Measurements from ENCODE around the gene KIFBP. TPM values are rescaled to one million over a fixed set of nuclear protein-coding genes. Genes with fewer than 3 reads are reported as not detected.
A peak's percentile ranks its signal among the peaks of the same experiment; 100 is the strongest.

Gene KIFBP
- total RNA-seq, 2 donors from 2014 or later, result 4.6 to 5.5 TPM

GRCh38 chr10:69061305-69062161 is 72.9 kb downstream of the KIFBP start:
- H3K9me3 ChIP-seq (ENCODE audit: control insufficient read depth, low read length, poor library complexity, severe bottlenecking), result no peaks in the 10 kb centered on the region
- H3K4me1 Mint-ChIP-seq, result peaks cover 24% of the 10 kb centered on the region
- no peaks in the 10 kb centered on the region for H3K27me3 Mint-ChIP-seq
- DNase-seq (no peak), ATAC-seq (peak; percentile 84)
- peak overlapping the region; percentile 90 for H3K27ac Mint-ChIP-seq
- H3K36me3 Mint-ChIP-seq (ENCODE audit: low read depth), result no peaks in the 10 kb centered on the region
- H3K4me3 Mint-ChIP-seq, result peak overlapping the region; percentile 88

DNA sequence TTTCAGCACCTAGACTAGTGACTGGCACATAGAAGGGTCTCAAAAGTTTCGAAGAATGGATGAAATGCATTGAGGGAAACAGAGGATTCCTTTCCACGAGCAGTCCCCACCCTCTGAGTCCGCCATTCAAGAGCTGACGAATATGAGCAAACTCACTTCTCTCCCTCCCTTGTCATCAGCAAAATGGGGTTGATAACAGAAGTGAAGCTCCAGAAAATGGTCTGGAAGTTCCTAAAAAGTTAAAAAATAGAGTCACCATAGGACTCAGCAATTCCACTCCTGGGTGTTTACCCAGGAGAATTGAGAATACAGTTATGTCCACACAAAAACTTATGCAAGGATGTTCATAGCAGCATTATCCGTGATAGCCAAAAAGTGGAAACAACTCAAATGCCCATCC is 74.3 kb downstream of the KIFBP start:
- H3K36me3 Mint-ChIP-seq (ENCODE audit: low read depth), result no peaks in the 10 kb centered on the region
- ATAC-seq (no peak), DNase-seq (no peak)
- H3K27ac Mint-ChIP-seq, result no peak overlapping the region
- peaks cover 14% of the 10 kb centered on the region for H3K4me1 Mint-ChIP-seq
- no peaks in the 10 kb centered on the region for H3K9me3 ChIP-seq (ENCODE audit: control insufficient read depth, low read length, poor library complexity, severe bottlenecking)
- H3K27me3 Mint-ChIP-seq, result no peaks in the 10 kb centered on the region
- no peak overlapping the region for H3K4me3 Mint-ChIP-seq

DNA sequence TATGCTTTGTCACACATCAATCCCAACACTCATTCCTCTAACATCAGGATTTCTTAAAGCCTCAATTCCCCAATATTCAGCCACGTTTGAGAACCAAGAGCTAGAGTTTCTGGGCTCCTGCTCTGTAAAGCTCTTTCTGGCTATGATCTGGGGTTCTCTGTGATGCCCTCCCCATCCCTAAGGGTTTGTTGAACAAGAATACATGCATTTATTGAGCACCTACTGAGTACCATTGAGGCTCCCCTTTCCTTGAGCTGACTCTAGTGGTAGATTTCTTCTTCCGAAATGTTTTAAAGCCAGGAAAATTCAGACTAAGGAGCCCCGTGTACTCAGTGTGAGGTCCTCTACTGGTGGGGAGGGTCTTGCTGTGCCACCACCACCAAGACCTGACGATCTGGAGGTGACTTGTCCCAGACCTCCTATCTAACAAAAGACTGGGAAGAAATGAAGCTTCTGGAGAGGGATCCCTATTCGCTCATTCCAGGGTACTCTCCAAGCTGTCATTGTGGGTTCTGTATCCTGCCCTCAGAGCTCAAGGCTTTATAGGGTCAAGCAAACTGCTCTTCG is 76.2 kb downstream of the KIFBP start:
- H3K27ac Mint-ChIP-seq, result no peak overlapping the region
- no peak overlapping the region for H3K4me3 Mint-ChIP-seq
- no peaks in the 10 kb centered on the region for H3K9me3 ChIP-seq (ENCODE audit: control insufficient read depth, low read length, poor library complexity, severe bottlenecking)
- no peaks in the 10 kb centered on the region for H3K36me3 Mint-ChIP-seq (ENCODE audit: low read depth)
- H3K4me1 Mint-ChIP-seq, result peaks cover 14% of the 10 kb centered on the region
- DNase-seq (no peak), ATAC-seq (no peak)
- H3K27me3 Mint-ChIP-seq, result no peaks in the 10 kb centered on the region

- no peaks in the 10 kb centered on the region for H3K9me3 ChIP-seq (ENCODE audit: control insufficient read depth, low read length, poor library complexity, severe bottlenecking)
- H3K4me1 Mint-ChIP-seq, result peaks cover 14% of the 10 kb centered on the region
- H3K36me3 Mint-ChIP-seq (ENCODE audit: low read depth), result no peaks in the 10 kb centered on the region
- no peak overlapping the region for H3K4me3 Mint-ChIP-seq
- peak overlapping the region; percentile 60 for H3K27ac Mint-ChIP-seq
- no peak for DNase-seq
- no peaks in the 10 kb centered on the region for H3K27me3 Mint-ChIP-seq
- peak; percentile 49 for ATAC-seq
These were observed 77.1 kb downstream of the KIFBP start for GRCh38 chr10:69065406-69066361.

Other genes with a start within 250 kb of the KIFBP start
- gene STOX1, start 161.3 kb upstream of the KIFBP start, total RNA-seq, result under 1 TPM in 1 of 2 donors, not detected in 1; 0.12 TPM
- gene DDX50, start 87.5 kb upstream of the KIFBP start, total RNA-seq, result 10 to 100 TPM; 37.6 to 40.8 TPM
- gene DDX21, start 32.6 kb upstream of the KIFBP start, total RNA-seq, result 100 to 1,000 TPM; 130 to 134 TPM
- 100 to 1,000 TPM; 382 to 467 TPM for gene SRGN, start 99.3 kb downstream of the KIFBP start, total RNA-seq
- gene VPS26A, start 135.4 kb downstream of the KIFBP start, total RNA-seq, result 10 to 100 TPM; 28.7 to 36.7 TPM
- gene SUPV3L1, start 191.4 kb downstream of the KIFBP start, total RNA-seq, result 10 to 100 TPM; 42.2 to 64.1 TPM
- 1 to 10 TPM; 1.7 to 8.2 TPM for gene HKDC1, start 231.5 kb downstream of the KIFBP start, total RNA-seq